Urinary bladder (tissue), 4 donors: Measurements from ENCODE around the gene AMBRA1. TPM values are rescaled to one million over a fixed set of nuclear protein-coding genes. Genes with fewer than 3 reads are reported as not detected.

Experiments
- DNase-seq: peaks from one replicate; pipeline ENCODE4 v3.0.0-alpha.2; 2015; ENCODE audit errors: extremely low spot score
- H3K27ac ChIP-seq: one replicate; pipeline ENCODE4 v1.5.1; 2013; ENCODE audit warnings: low read depth, mild to moderate bottlenecking, moderate library complexity
- H3K36me3 ChIP-seq: one replicate; pipeline ENCODE4 v1.6.1; 2013; ENCODE audit warnings: mild to moderate bottlenecking, moderate library complexity; ENCODE audit not compliant: insufficient read depth
- H3K4me1 ChIP-seq: one replicate; pipeline ENCODE4 v1.6.1; 2013; ENCODE audit warnings: mild to moderate bottlenecking, moderate library complexity; ENCODE audit not compliant: insufficient read depth
- H3K4me3 ChIP-seq: one replicate; pipeline ENCODE4 v1.5.1; 2013; ENCODE audit warnings: low read depth, low read length
- WGBS: extraction: QIAGEN DNeasy Blood & Tissue Kit; methylation state at CpG from one replicate; pipeline ENCODE4 v1.1.7; 2013; 5-methylcytosine and 5-hydroxymethylcytosine counted together
- polyA plus RNA-seq: library from polyadenylated mRNA; stranded (reverse); fragments of 200-250 nt; gene quantifications from one replicate; pipeline ENCODE4 v1.2.3, GENCODE V29; 2013
- total RNA-seq: library from RNA; depleted of rRNA; stranded (reverse); fragments of >200 nt; gene quantifications from one replicate; pipeline ENCODE4 v1.2.3, GENCODE V29; 2014
- donor health status: healthy with polysubstance abuse.
- donor health status: healthy.

Gene AMBRA1
- total and polyA plus RNA-seq, 2 donors, result 21.9 to 22.9 TPM

GRCh38 chr11:46512261-46512881, 81.5 kb downstream of the AMBRA1 start:
- Histone ChIP-seq H3K4me1 (no peaks in the 10 kb centered on the region), H3K36me3 (peaks cover 3% of the 10 kb centered on the region), H3K27ac (no peak overlapping the region), H3K4me3 (no peak overlapping the region)
- 97% methylated on average over 5 of the region's 5 CpGs for WGBS
- no peak for DNase-seq

- H3K4me1 ChIP-seq, result no peaks in the 10 kb centered on the region
- DNase-seq, result no peak
- H3K36me3 ChIP-seq, result peaks cover 3% of the 10 kb centered on the region
- no peak overlapping the region for H3K27ac ChIP-seq
- H3K4me3 ChIP-seq, result no peak overlapping the region
- 92% methylated on average over 2 of the region's 2 CpGs for WGBS
Observed at GRCh38 chr11:46511342-46511741, 82.5 kb downstream of the AMBRA1 start.

- Histone ChIP-seq H3K4me1 (no peaks in the 10 kb centered on the region), H3K4me3 (no peak overlapping the region), H3K36me3 (peaks cover 3% of the 10 kb centered on the region), H3K27ac (no peak overlapping the region)
- DNase-seq, result no peak
- WGBS, result 98% methylated on average over 1 of the region's 1 CpG
Observed at GRCh38 chr11:46508360-46508759, 85.5 kb downstream of the AMBRA1 start.

GRCh38 chr11:46506483-46506791, 87.4 kb downstream of the AMBRA1 start:
- WGBS, result 93% methylated on average over 2 of the region's 2 CpGs
- Histone ChIP-seq H3K4me1 (no peaks in the 10 kb centered on the region), H3K36me3 (no peaks in the 10 kb centered on the region), H3K4me3 (no peak overlapping the region), H3K27ac (no peak overlapping the region)
- DNase-seq, result no peak

- Histone ChIP-seq H3K36me3 (no peaks in the 10 kb centered on the region), H3K27ac (no peak overlapping the region), H3K4me1 (no peaks in the 10 kb centered on the region), H3K4me3 (no peak overlapping the region)
- WGBS, result 74% methylated on average over 6 of the region's 6 CpGs
- no peak for DNase-seq
Observed at GRCh38 chr11:46505741-46506482, 87.9 kb downstream of the AMBRA1 start.

- 86% methylated on average over 3 of the region's 3 CpGs for WGBS
- H3K36me3 ChIP-seq, result no peaks in the 10 kb centered on the region
Observed at GRCh38 chr11:46504817-46505613, 88.8 kb downstream of the AMBRA1 start.

GRCh38 chr11:46499821-46500220, 94.0 kb downstream of the AMBRA1 start:
- no peak overlapping the region for H3K27ac ChIP-seq
- no peaks in the 10 kb centered on the region for H3K36me3 ChIP-seq
- no peak for DNase-seq
- no peaks in the 10 kb centered on the region for H3K4me1 ChIP-seq
- H3K4me3 ChIP-seq, result no peak overlapping the region
- 80% methylated on average over 5 of the region's 5 CpGs for WGBS

More at GRCh38 chr11:46504817-46505613, 88.8 kb downstream of the AMBRA1 start:
- Histone ChIP-seq H3K4me1 (no peaks in the 10 kb centered on the region), H3K4me3 (no peak overlapping the region), H3K27ac (no peak overlapping the region)
- no peak for DNase-seq

GRCh38 chr11:46498968-46499367, 94.9 kb downstream of the AMBRA1 start:
- H3K4me1 ChIP-seq, result no peaks in the 10 kb centered on the region
- DNase-seq, result no peak
- no peak overlapping the region for H3K4me3 ChIP-seq
- WGBS, result 96% methylated on average over 2 of the region's 2 CpGs
- no peaks in the 10 kb centered on the region for H3K36me3 ChIP-seq
- H3K27ac ChIP-seq, result no peak overlapping the region

GRCh38 chr11:46498179-46498578, 95.6 kb downstream of the AMBRA1 start:
- H3K4me3 ChIP-seq, result no peak overlapping the region
- WGBS, result 77% methylated on average over 1 of the region's 1 CpG
- H3K36me3 ChIP-seq, result no peaks in the 10 kb centered on the region
- no peaks in the 10 kb centered on the region for H3K4me1 ChIP-seq
- no peak for DNase-seq
- no peak overlapping the region for H3K27ac ChIP-seq

GRCh38 chr11:46497498-46497897, 96.3 kb downstream of the AMBRA1 start:
- WGBS, result 81% methylated on average over 4 of the region's 4 CpGs

GRCh38 chr11:46493791-46494190, 100.0 kb downstream of the AMBRA1 start:
- H3K4me3 ChIP-seq, result no peak overlapping the region
- 91% methylated on average over 9 of the region's 9 CpGs for WGBS
- no peaks in the 10 kb centered on the region for H3K4me1 ChIP-seq
- no peak for DNase-seq
- H3K27ac ChIP-seq, result no peak overlapping the region
- H3K36me3 ChIP-seq, result no peaks in the 10 kb centered on the region

More at GRCh38 chr11:46497498-46497897, 96.3 kb downstream of the AMBRA1 start:
- H3K27ac ChIP-seq, result no peak overlapping the region
- DNase-seq, result no peak
- no peaks in the 10 kb centered on the region for H3K4me1 ChIP-seq
- H3K36me3 ChIP-seq, result no peaks in the 10 kb centered on the region
- H3K4me3 ChIP-seq, result no peak overlapping the region

- Histone ChIP-seq H3K27ac (no peak overlapping the region), H3K4me3 (no peak overlapping the region), H3K4me1 (no peaks in the 10 kb centered on the region), H3K36me3 (no peaks in the 10 kb centered on the region)
- DNase-seq, result no peak
- WGBS, result 53% methylated on average over 11 of the region's 11 CpGs
Observed at GRCh38 chr11:46492532-46492931, 101.3 kb downstream of the AMBRA1 start.

- DNase-seq, result no peak
- H3K27ac ChIP-seq, result no peak overlapping the region
Observed at GRCh38 chr11:46491661-46492330, 102.0 kb downstream of the AMBRA1 start.

More at GRCh38 chr11:46491661-46492330, 102.0 kb downstream of the AMBRA1 start:
- Histone ChIP-seq H3K4me1 (no peaks in the 10 kb centered on the region), H3K4me3 (no peak overlapping the region), H3K36me3 (no peaks in the 10 kb centered on the region)
- whole genome bisulfite sequencing, result 37% methylated on average over 4 of the region's 4 CpGs
